ENCODE measurements around the gene HELZ.

The HELZ gene

GRCh38 chr17:67026341-67026740 lies 218.7 kb downstream of the HELZ start:
- DNase-seq (ENCODE audit: low spot score), result no peak

- DNase-seq (ENCODE audit: low spot score), result no peak
Measured at GRCh38 chr17:67025216-67025792, 219.7 kb downstream of the HELZ start.

- DNase-seq (ENCODE audit: low spot score), result no peak
Measured at GRCh38 chr17:67024736-67025135, 220.3 kb downstream of the HELZ start.

GRCh38 chr17:67022451-67022810 lies 222.6 kb downstream of the HELZ start:
- DNase-seq (ENCODE audit: low spot score), result no peak

- DNase-seq (ENCODE audit: low spot score), result no peak
Measured at GRCh38 chr17:67021743-67022450, 223.1 kb downstream of the HELZ start.

GRCh38 chr17:67021196-67021595 lies 223.8 kb downstream of the HELZ start:
- DNase-seq (ENCODE audit: low spot score), result no peak
